ENCODE data around the gene AKR1C1.
"Not testable (repeated sequence)": the region's sequence is repeated elsewhere in the genome, so short reads cannot be mapped to it uniquely, and the experiment has no call there.

- not testable (repeated sequence) for TF ChIP-seq POLR2A, CTCF (IDR thresholded peaks at IDR 0.05)
Measured at GRCh38 chr10:4992564-4992963, 29.3 kb downstream of the AKR1C1 start.
